CD4-positive, alpha-beta T cell treated with Interleukin-15 for 4 hours (primary cell): ENCODE results near the gene GRID2.

ENCODE experiments used
- DNase-seq: peaks from one replicate; pipeline ENCODE4 v3.0.0-alpha.2; 2020; ENCODE audit warnings: low spot score

The GRID2 gene

DNA sequence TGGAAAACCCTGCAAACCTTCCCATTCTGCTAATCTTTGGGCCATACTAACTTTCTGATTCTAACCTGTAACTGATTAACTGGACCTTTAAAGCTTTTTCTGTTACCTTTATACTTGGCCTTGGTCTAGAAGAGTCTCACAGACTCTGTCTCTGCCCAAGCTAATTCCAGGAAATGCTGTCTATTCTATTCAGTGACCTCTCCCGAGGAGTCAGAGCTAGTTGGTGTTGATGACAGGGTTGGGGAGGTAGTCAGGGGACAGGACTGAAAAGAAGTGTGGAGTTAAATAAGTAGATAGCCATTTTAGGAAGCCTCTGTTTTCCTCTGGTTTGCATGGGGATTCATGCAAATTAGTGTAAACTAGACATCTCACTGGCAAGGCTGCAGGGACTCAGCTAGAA is 429.5 kb downstream of the GRID2 start:
- DNase-seq = no peak

- DNase-seq = no peak
Observed at GRCh38 chr4:92735025-92735665, 431.4 kb downstream of the GRID2 start.

GRCh38 chr4:92760433-92760832 is 456.7 kb downstream of the GRID2 start:
- DNase-seq = no peak

DNA sequence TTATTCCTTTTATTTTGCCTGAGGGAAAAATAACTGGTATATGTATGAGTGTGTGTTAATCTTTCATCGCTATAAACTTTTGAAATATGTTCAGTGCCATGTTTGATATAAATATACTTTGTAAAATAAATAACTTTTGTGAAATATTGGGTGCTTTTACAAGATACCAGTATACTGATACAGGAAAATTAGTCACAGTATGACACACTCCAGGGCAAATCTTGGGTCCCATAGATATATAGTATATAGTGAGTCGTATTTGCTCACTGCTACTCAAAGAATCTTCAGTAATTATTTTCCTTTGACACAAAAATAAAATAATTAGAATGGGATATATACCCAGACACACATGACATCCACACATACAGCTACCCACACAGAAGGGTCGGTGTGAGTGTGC is 472.3 kb downstream of the GRID2 start:
- DNase-seq = no peak

DNA sequence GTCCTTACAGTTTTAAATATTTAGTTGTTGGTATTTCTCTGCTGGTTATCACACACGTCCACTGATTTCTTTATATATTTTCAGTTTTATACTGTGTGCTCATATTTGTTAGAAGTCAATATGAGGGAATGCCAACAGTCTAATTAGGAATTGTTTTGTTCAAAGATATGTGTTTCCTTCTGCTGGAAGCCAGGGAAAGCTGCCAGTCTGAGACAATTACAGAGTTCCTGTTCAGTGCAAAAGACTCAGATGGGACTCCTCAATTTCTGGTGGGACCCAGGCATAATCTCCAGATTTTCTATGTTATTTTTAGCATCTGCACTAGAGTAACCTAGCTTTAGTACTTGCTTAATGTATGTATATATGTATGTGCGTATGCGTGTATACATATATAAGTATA is 486.0 kb downstream of the GRID2 start:
- no peak for DNase-seq

- no peak for DNase-seq
Observed at GRCh38 chr4:92791871-92792440, 488.2 kb downstream of the GRID2 start.

DNA sequence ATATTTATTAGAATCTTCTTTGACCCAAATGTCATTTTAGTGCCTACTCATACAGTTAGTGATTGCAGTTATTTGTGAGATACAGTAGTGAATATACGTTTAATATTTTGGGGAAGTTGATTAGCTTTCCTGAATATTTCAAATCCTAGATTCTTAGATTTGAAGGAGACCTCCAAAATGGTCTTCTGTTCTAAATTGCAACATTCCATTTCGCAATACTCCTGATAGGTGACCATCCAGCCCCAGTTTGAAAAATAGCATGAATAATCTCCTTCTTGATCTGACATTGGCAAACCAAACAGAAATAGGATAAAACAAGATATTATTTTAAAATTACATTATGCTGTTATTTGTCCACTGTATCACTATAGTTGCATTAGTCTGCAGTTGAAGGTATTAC is 505.6 kb downstream of the GRID2 start:
- DNase-seq = no peak

- DNase-seq = no peak
Observed at GRCh38 chr4:92812652-92813051, 508.9 kb downstream of the GRID2 start.

- no peak for DNase-seq
Observed at GRCh38 chr4:92814677-92815076, 510.9 kb downstream of the GRID2 start.

- no peak for DNase-seq
Observed at GRCh38 chr4:92825256-92825655, 521.5 kb downstream of the GRID2 start.

- DNase-seq = no peak
Observed at GRCh38 chr4:92825791-92826190, 522.0 kb downstream of the GRID2 start.

GRCh38 chr4:92830771-92831170 is 527.0 kb downstream of the GRID2 start:
- no peak for DNase-seq

DNA sequence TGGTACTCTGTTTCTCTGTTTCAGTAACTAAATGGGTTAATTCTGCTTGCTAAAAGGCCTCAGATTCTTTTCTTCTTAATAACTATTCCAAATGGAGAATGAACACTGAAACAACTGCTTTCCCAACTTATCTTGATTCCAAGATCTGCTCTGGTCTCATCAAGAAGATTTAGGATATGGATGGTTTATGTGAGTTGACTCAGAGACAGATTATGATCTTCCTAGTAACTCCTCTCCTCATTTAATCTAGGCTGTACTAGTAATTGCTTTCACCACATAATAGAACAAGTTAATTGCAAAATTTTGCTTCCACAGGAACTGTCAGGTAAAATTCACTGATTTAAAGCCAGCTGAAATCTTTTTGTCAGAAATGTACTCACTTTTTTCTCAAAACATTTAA is 537.1 kb downstream of the GRID2 start:
- DNase-seq = no peak

GRCh38 chr4:92843784-92844183 is 540.0 kb downstream of the GRID2 start:
- no peak for DNase-seq

- DNase-seq = no peak
Observed at GRCh38 chr4:92847026-92847425, 543.3 kb downstream of the GRID2 start.

GRCh38 chr4:92862509-92862908 is 558.7 kb downstream of the GRID2 start:
- no peak for DNase-seq

DNA sequence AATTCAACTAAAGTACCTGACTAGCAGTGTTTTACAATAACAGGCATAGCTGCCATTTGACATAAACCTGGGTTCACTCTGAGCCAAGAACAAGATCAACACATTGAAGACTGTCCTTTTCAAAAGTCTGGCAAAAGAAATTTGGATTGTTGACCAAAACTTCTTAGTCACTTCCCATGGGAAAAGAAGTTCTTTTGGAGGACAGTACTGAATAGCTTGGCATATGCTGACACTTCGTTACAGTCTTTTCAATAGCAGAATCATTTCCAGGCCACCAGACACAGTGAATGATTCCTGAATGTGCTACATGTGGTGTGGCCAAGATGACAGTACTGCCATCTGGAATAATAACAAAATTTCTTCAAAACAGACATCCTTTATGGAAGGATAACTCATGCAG is 560.3 kb downstream of the GRID2 start:
- no peak for DNase-seq

DNA sequence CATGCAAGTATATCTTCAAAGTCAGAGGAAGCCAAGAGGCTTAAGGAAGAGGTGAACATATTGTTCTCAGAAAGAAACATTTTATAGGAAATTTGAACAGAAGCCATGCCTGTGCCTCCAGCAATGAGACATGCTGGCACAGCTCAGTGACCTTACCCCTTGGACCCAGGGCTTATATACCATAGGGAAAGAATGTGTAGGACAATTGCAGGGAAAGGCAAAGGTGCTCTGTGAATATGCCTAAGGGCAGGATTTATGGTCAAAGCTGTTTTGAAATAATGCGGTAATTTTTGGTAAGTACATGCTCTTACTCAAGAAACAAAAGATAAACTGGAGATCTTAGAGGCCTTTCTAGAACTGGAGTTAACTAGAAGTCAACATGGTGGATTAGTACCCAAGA is 568.8 kb downstream of the GRID2 start:
- DNase-seq = no peak

DNA sequence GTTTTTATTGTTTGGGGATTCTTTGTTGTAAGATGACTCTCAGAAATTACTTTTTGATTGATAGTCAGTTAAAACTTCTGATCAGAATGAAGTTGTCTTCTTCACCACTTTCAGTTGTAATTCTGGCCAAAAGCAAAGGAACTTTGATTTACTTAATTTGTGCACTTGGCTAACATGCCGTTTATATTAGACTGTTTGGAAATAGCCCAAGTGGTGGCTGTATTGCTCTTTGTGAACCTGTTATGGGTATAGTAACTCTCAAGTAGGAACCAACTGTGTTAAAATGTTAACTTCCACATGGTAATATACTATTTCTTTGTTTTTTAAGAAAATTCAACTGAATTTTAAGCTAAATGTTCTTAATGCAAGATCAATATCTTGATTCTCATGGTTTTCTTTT is 581.9 kb downstream of the GRID2 start:
- DNase-seq = no peak

DNA sequence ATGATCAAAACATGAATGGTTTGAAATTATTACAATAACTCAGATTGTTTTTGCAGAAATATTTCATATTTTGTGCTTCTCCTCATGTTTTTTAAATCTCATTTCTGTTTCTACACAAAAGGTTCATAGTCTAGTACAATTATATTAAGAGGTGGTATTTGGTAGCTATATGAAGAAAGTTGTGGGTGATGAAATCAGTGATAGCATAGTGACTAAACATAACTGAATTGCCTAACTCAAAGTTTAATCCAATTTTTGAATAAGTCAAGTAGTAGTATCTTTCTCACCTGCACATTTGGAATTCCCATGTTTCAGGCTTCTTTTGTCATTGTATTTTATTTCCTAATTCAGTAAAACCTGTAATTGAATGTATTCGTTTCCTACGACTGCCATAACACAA is 648.7 kb downstream of the GRID2 start:
- DNase-seq = no peak

GRCh38 chr4:92952897-92953296 is 649.1 kb downstream of the GRID2 start:
- no peak for DNase-seq

DNA sequence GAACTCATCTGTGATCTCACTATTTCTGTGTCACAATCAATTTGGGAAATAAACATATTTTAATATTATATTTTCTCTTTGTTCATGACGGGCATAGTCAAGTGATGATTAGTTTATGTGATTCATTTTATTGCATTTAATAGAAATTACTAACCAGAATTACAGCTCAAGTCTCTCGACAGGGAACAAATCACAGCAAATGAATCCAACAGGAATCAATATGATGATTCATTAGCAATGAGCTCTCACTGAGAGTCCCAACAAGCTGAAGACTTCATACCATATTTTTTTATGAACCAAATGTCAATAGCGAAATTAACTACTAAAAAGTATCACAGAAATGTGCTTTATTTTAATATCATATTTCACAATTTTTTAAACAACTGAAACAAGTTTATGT is 649.7 kb downstream of the GRID2 start:
- no peak for DNase-seq

GRCh38 chr4:92961881-92962280 is 658.1 kb downstream of the GRID2 start:
- no peak for DNase-seq

- no peak for DNase-seq
Observed at GRCh38 chr4:92962831-92963230, 659.1 kb downstream of the GRID2 start.
